GM18951 (cell line): ENCODE data around the gene DNAL1.

ENCODE experiments used
- POLR2A ChIP-seq: IDR thresholded peaks from 4 replicates; pipeline ENCODE4 v1.6.1; 2011; ENCODE audit warnings: mild to moderate bottlenecking; ENCODE audit not compliant: insufficient read length, insufficient read depth; ENCODE audit errors: extremely low read depth
- in situ Hi-C: fragments of 300-500 bp; cut with MboI; formaldehyde crosslinking; loops from one replicate; pipeline ENCODE4 v1.12.0; 2022; ENCODE audit warnings: low sequenced_read_pairs, mixed read lengths, inconsistent platforms; ENCODE audit not compliant: unreplicated experiment

The DNAL1 gene

GRCh38 chr14:73729556-73730265, 84.9 kb downstream of the DNAL1 start:
- TF ChIP-seq POLR2A = peak; percentile 5
- in situ Hi-C loops = loop anchor here (5.0 kb wide), 1 partner anchor 98 kb away; no protein-coding TSS in a partner anchor

- no peak for TF ChIP-seq POLR2A
- in situ Hi-C loops = loop anchor here (5.0 kb wide), 1 partner anchor 96 kb away; no protein-coding TSS in a partner anchor
These were observed 86.3 kb downstream of the DNAL1 start for GRCh38 chr14:73731111-73731510.

- TF ChIP-seq POLR2A = no peak
- in situ Hi-C loops = loop anchor here (5.0 kb wide), 1 partner anchor 95 kb away; no protein-coding TSS in a partner anchor
These were observed 87.2 kb downstream of the DNAL1 start for GRCh38 chr14:73732006-73732405.

- TF ChIP-seq POLR2A = no peak
- in situ Hi-C loops = no loop called here
These were observed 92.1 kb downstream of the DNAL1 start for GRCh38 chr14:73736842-73737241.

- in situ Hi-C loops = no loop called here
- TF ChIP-seq POLR2A = no peak
These were observed 93.9 kb downstream of the DNAL1 start for GRCh38 chr14:73738518-73739173.

- no peak for TF ChIP-seq POLR2A
- in situ Hi-C loops = no loop called here
These were observed 94.5 kb downstream of the DNAL1 start for GRCh38 chr14:73739174-73739898.

GRCh38 chr14:73739899-73740617, 95.3 kb downstream of the DNAL1 start:
- no peak for TF ChIP-seq POLR2A
- in situ Hi-C loops = no loop called here

- in situ Hi-C loops = no loop called here
- TF ChIP-seq POLR2A = no peak
These were observed 96.0 kb downstream of the DNAL1 start for GRCh38 chr14:73740618-73741326.

GRCh38 chr14:73741386-73741875, 96.6 kb downstream of the DNAL1 start:
- in situ Hi-C loops = no loop called here
- no peak for TF ChIP-seq POLR2A

GRCh38 chr14:73741876-73742519, 97.2 kb downstream of the DNAL1 start:
- no peak for TF ChIP-seq POLR2A
- in situ Hi-C loops = no loop called here

- no peak for TF ChIP-seq POLR2A
- in situ Hi-C loops = no loop called here
These were observed 97.9 kb downstream of the DNAL1 start for GRCh38 chr14:73742520-73743238.
